ENCODE data around the gene SPC25. TPM values are rescaled to one million over a fixed set of nuclear protein-coding genes. Genes with fewer than 3 reads are reported as not detected.

SPC25 gene
- total RNA-seq, 1 experiment from 2014 or later: 29.8 TPM

DNA sequence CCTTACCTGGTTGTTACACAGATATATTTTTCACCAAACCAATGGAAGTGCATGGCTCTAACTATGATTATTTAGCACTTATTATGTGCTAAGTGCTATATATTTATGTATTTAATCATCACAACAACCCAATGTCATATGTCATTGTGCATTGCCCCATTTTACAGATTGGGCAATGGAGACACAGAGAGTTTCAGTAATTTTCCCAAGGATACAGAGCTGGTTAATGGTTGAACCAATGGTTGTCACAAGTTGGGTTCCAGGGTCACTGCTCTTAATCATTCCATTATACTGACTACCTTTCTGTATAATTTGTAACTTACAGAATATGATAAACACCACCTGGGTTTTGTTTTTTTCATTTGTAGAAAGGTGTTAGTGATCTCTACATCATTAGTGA lies 58.6 kb downstream of the SPC25 start:
- ChIA-PET POLR2A (no interaction called here), RAD21 (ENCODE audit: low non-redundant PET in 1 of 2, low total read pairs in 2 of 2, uncharacterized antibody in 2 of 2, unreplicated experiment in 2 of 2) (no interaction called here), CTCF (no interaction called here)
- Histone ChIP-seq H3K4me3 (replicated peaks in 1 of 2; ENCODE audit: low read depth in 1 of 2, low read length in 2 of 2) (no peak overlapping the region), H3K79me2 (ENCODE audit: insufficient read depth, low read length) (no peaks in the 10 kb centered on the region), H3K36me3 (ENCODE audit: control insufficient read depth in 1 of 2, insufficient read depth in 2 of 2, low read length in 2 of 2) (no peaks in the 10 kb centered on the region), H3K4me2 (ENCODE audit: low read length) (no peak overlapping the region), H3K9ac (ENCODE audit: low read length) (no peak overlapping the region), H4K20me1 (ENCODE audit: insufficient read depth) (no peaks in the 10 kb centered on the region), H3K4me1 (ENCODE audit: control insufficient read depth in 1 of 2, insufficient read depth in 2 of 2, low read length in 2 of 2) (no peaks in the 10 kb centered on the region), H2AFZ (ENCODE audit: low read depth, low read length, poor library complexity, severe bottlenecking) (no peak overlapping the region), H3K9me2 (ENCODE audit: insufficient read depth) (no peaks in the 10 kb centered on the region), H3K27ac (ENCODE audit: low read depth, low read length) (no peak overlapping the region), H3K27me3 (ENCODE audit: insufficient read depth, low read length) (no peaks in the 10 kb centered on the region), H3K9me3 (ENCODE audit: control insufficient read depth in 1 of 2, insufficient read depth in 1 of 2, low read depth in 1 of 2, low read length in 2 of 2) (no peaks in the 10 kb centered on the region)
- ATAC-seq: no peak
- intact Hi-C loops (cut with micrococcal nuclease): no loop called here
- TF ChIP-seq SP1 (IDR thresholded peaks at IDR 0.05; ENCODE audit: low read depth) (no peak), SRF (IDR thresholded peaks at IDR 0.05; ENCODE audit: low read depth) (no peak), EZH2 (IDR thresholded peaks at IDR 0.05) (no peak), EZH2phosphoT487 (IDR thresholded peaks at IDR 0.05; ENCODE audit: borderline replicate concordance) (no peak), EGR1 (IDR thresholded peaks at IDR 0.05; ENCODE audit: low read depth) (no peak), POLR2A (IDR thresholded peaks at IDR 0.05; ENCODE audit: borderline replicate concordance, extremely low read depth, insufficient read depth, insufficient read length) (no peak), ZNF274 (IDR thresholded peaks at IDR 0.05; ENCODE audit: low read depth, low read length) (no peak)
- TF ChIP-seq, protein P1, sequence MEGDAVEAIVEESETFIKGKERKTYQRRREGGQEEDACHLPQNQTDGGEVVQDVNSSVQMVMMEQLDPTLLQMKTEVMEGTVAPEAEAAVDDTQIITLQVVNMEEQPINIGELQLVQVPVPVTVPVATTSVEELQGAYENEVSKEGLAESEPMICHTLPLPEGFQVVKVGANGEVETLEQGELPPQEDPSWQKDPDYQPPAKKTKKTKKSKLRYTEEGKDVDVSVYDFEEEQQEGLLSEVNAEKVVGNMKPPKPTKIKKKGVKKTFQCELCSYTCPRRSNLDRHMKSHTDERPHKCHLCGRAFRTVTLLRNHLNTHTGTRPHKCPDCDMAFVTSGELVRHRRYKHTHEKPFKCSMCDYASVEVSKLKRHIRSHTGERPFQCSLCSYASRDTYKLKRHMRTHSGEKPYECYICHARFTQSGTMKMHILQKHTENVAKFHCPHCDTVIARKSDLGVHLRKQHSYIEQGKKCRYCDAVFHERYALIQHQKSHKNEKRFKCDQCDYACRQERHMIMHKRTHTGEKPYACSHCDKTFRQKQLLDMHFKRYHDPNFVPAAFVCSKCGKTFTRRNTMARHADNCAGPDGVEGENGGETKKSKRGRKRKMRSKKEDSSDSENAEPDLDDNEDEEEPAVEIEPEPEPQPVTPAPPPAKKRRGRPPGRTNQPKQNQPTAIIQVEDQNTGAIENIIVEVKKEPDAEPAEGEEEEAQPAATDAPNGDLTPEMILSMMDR (IDR thresholded peaks at IDR 0.05 in 2 of 3, conservative IDR thresholded peaks at IDR 0.05 in 1 of 3; ENCODE audit: borderline replicate concordance in 1 of 3, insufficient read depth in 1 of 3, low read depth in 2 of 3, low read length in 2 of 3): no peak
- BruUV-seq (replicated peaks): no TSS peak
- DNase-seq (ENCODE audit: low read depth, low spot score): no peak

DNA sequence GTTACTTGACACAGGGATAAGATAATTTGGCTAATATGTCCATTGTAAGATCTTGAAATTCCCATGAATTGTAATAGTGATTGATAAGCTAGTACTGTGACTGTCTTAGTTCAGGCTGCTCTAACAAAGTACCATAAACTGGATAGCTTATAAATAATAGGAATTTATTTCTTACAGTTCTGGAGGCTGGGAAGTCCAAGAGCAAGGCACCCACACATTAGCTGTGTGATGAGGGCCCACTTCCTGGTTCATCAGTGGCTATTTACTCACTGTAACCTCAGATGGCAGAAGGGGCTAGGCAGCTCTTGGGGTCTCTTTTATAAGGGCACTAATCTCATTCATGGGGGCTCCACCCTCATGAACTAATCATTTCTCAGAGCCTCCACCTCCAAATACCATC lies 59.3 kb downstream of the SPC25 start:
- Histone ChIP-seq H3K4me1 (ENCODE audit: control insufficient read depth in 1 of 2, insufficient read depth in 2 of 2, low read length in 2 of 2) (no peaks in the 10 kb centered on the region), H3K27me3 (ENCODE audit: insufficient read depth, low read length) (no peaks in the 10 kb centered on the region), H4K20me1 (ENCODE audit: insufficient read depth) (no peaks in the 10 kb centered on the region), H3K9me2 (ENCODE audit: insufficient read depth) (no peaks in the 10 kb centered on the region), H3K79me2 (ENCODE audit: insufficient read depth, low read length) (no peaks in the 10 kb centered on the region), H3K27ac (ENCODE audit: low read depth, low read length) (no peak overlapping the region), H3K9ac (ENCODE audit: low read length) (no peak overlapping the region), H3K36me3 (ENCODE audit: control insufficient read depth in 1 of 2, insufficient read depth in 2 of 2, low read length in 2 of 2) (no peaks in the 10 kb centered on the region), H2AFZ (ENCODE audit: low read depth, low read length, poor library complexity, severe bottlenecking) (no peak overlapping the region), H3K4me3 (replicated peaks in 1 of 2; ENCODE audit: low read depth in 1 of 2, low read length in 2 of 2) (no peak overlapping the region), H3K9me3 (ENCODE audit: control insufficient read depth in 1 of 2, insufficient read depth in 1 of 2, low read depth in 1 of 2, low read length in 2 of 2) (no peaks in the 10 kb centered on the region), H3K4me2 (ENCODE audit: low read length) (no peak overlapping the region)
- POLR2A ChIA-PET: no interaction called here
- TF ChIP-seq POLR2A (IDR thresholded peaks at IDR 0.05; ENCODE audit: borderline replicate concordance, extremely low read depth, insufficient read depth, insufficient read length) (no peak), ZFX (IDR thresholded peaks at IDR 0.05) (no peak), SRF (IDR thresholded peaks at IDR 0.05; ENCODE audit: low read depth) (no peak), SP1 (IDR thresholded peaks at IDR 0.05; ENCODE audit: low read depth) (no peak), ELF1 (IDR thresholded peaks at IDR 0.05; ENCODE audit: borderline replicate concordance, low read depth) (no peak), RAD21 (IDR thresholded peaks at IDR 0.05; ENCODE audit: low read depth) (no peak), ZNF274 (IDR thresholded peaks at IDR 0.05; ENCODE audit: low read depth, low read length) (no peak), EGR1 (IDR thresholded peaks at IDR 0.05; ENCODE audit: low read depth) (no peak)
- TF ChIP-seq, protein P2, sequence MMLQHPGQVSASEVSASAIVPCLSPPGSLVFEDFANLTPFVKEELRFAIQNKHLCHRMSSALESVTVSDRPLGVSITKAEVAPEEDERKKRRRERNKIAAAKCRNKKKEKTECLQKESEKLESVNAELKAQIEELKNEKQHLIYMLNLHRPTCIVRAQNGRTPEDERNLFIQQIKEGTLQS (IDR thresholded peaks at IDR 0.05): no peak
- TF ChIP-seq, protein P3, sequence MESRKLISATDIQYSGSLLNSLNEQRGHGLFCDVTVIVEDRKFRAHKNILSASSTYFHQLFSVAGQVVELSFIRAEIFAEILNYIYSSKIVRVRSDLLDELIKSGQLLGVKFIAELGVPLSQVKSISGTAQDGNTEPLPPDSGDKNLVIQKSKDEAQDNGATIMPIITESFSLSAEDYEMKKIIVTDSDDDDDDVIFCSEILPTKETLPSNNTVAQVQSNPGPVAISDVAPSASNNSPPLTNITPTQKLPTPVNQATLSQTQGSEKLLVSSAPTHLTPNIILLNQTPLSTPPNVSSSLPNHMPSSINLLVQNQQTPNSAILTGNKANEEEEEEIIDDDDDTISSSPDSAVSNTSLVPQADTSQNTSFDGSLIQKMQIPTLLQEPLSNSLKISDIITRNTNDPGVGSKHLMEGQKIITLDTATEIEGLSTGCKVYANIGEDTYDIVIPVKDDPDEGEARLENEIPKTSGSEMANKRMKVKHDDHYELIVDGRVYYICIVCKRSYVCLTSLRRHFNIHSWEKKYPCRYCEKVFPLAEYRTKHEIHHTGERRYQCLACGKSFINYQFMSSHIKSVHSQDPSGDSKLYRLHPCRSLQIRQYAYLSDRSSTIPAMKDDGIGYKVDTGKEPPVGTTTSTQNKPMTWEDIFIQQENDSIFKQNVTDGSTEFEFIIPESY (IDR thresholded peaks at IDR 0.05; ENCODE audit: extremely low read depth, insufficient replicate concordance, low read length): no peak
- ATAC-seq (no peak), DNase-seq (ENCODE audit: low read depth, low spot score) (no peak)
- intact Hi-C loops (cut with micrococcal nuclease): no loop called here
- RAD21 ChIA-PET (ENCODE audit: low non-redundant PET in 1 of 2, low total read pairs in 2 of 2, uncharacterized antibody in 2 of 2, unreplicated experiment in 2 of 2): no interaction called here
- no TSS peak for BruUV-seq (replicated peaks)
- CTCF ChIA-PET: no interaction called here

Measured in HCT116 (cell line).